Duodenal mucosa (tissue), 2 donors: ENCODE data around the gene RPS2.

Experiments
- H3K27ac ChIP-seq: one replicate; pipeline ENCODE4 v1.7.0; 2013; ENCODE audit warnings: low read depth, low read length
- H3K27me3 ChIP-seq, 2 donors: one replicate each; pipeline ENCODE4 v1.7.0; 2013; ENCODE audit warnings: low read length in 2 of 2, control low read depth in 1 of 2; ENCODE audit not compliant: insufficient read depth in 2 of 2, control insufficient read depth in 1 of 2
- H3K36me3 ChIP-seq, 2 donors: one replicate each; pipeline ENCODE4 v1.7.0; 2013; ENCODE audit warnings: low read length in 2 of 2, control low read depth in 1 of 2; ENCODE audit not compliant: insufficient read depth in 2 of 2, control insufficient read depth in 1 of 2
- H3K4me1 ChIP-seq, 2 donors: one replicate each; pipeline ENCODE4 v1.7.0; 2013; ENCODE audit warnings: low read length in 2 of 2, control low read depth in 1 of 2; ENCODE audit not compliant: insufficient read depth in 2 of 2, control insufficient read depth in 1 of 2
- H3K4me3 ChIP-seq, 2 donors: one replicate each; pipeline ENCODE4 v1.7.0; 2013; ENCODE audit warnings: low read length in 2 of 2, low read depth in 1 of 2
- H3K9ac ChIP-seq, 2 donors: one replicate each; pipeline ENCODE4 v1.7.0; 2013; ENCODE audit warnings: low read length in 2 of 2, low read depth in 1 of 2
- H3K9me3 ChIP-seq, 2 donors: one replicate each; pipeline ENCODE4 v1.7.0; 2013; ENCODE audit warnings: low read length in 2 of 2, control low read depth in 1 of 2; ENCODE audit not compliant: control insufficient read depth in 1 of 2

Gene RPS2

GRCh38 chr16:1913327-1914083 lies 51.1 kb downstream of the RPS2 start:
- Histone ChIP-seq H3K9me3 (no peaks in the 10 kb centered on the region), H3K4me3 (peak overlapping the region in 1 of 2 donors; percentile 40), H3K36me3 (no peaks in the 10 kb centered on the region), H3K4me1 (peaks cover 31 to 33% of the 10 kb centered on the region in 2 donors), H3K27ac (peak overlapping the region; percentile 10), H3K27me3 (peaks cover 24 to 26% of the 10 kb centered on the region in 2 donors), H3K9ac (peak overlapping the region; percentile 32 to 43)

- peaks cover 18 to 22% of the 10 kb centered on the region in 2 donors for H3K27me3 ChIP-seq
- no peak overlapping the region for H3K4me3 ChIP-seq
Observed at GRCh38 chr16:1912215-1912543, 52.4 kb downstream of the RPS2 start.

More at GRCh38 chr16:1912215-1912543, 52.4 kb downstream of the RPS2 start:
- Histone ChIP-seq H3K9me3 (no peaks in the 10 kb centered on the region), H3K27ac (no peak overlapping the region), H3K9ac (no peak overlapping the region), H3K36me3 (no peaks in the 10 kb centered on the region), H3K4me1 (peaks cover 27 to 33% of the 10 kb centered on the region in 2 donors)
